Left forelimb (tissue), 1 donor: ENCODE measurements around the gene RUNX1.

Source experiments
- DNase-seq: peaks from one replicate; pipeline ENCODE4 v3.0.0-alpha.2; 2018; ENCODE audit warnings: low spot score

RUNX1 gene

DNA sequence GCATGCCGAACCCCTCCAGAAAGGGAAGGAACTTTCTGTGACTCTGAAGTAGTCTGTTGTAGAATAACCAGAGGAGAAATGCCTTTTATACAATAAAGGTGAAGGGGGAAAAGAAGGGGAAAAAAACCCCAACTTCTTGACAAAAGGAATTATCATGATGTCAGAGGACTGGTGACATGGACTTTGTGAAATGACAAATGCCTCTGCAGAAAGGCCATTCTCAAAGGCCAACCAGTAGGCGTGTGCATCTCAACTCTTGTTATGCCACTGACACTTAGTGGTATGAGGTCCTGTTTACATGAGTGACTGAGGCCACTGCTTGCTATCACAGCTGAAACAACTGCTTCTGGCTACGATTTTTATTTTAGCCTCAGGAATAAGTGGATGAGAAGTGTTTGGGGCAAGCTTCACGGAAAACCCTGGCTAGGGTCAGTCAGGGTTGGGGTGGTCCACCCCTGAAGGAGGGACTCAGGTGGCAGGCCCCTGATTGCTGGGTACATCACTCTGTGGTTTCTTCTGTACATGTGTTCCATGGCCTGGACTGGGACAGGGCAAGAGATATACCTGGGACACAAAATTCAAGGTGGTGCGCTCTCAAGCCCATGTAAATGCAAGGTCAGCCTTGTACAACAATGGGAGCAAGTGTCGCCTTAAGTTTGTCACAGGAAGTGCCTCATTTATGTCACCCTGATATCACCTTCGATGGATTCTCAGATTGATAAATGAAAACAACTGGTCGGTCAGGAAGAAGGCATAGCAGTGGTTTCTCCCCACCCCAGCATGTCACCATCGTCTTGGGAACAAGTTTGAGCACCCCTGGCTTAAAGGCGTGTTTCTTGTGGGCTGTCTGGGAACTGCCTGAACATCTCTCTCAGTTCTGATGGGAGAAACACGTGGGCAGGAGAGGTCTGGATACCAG lies 12.4 kb downstream of the RUNX1 start:
- DNase-seq, result no peak

DNA sequence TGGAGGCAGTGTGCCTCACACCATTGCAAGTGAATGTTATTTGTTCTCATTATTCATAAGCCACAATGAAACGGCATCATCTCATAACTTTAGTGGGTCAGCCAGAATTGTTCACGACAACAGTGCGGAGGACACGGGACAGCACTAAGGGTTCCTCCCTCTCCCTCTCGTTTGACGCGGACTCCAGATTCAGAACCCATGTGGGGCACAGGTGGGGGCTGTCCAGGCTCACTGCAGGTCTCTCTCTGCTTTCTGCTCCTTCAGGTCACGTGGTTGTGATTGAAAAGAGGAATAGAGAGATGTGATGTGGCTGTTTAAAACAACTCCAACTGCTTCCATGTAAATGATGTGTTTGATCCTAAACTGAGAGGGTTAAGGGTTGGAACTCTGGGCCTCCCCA lies 13.5 kb downstream of the RUNX1 start:
- DNase-seq, result no peak

- no peak for DNase-seq
Observed at GRCh38 chr21:35035116-35035515, 14.0 kb downstream of the RUNX1 start.

GRCh38 chr21:35034203-35034926 lies 14.7 kb downstream of the RUNX1 start:
- DNase-seq, result no peak

DNA sequence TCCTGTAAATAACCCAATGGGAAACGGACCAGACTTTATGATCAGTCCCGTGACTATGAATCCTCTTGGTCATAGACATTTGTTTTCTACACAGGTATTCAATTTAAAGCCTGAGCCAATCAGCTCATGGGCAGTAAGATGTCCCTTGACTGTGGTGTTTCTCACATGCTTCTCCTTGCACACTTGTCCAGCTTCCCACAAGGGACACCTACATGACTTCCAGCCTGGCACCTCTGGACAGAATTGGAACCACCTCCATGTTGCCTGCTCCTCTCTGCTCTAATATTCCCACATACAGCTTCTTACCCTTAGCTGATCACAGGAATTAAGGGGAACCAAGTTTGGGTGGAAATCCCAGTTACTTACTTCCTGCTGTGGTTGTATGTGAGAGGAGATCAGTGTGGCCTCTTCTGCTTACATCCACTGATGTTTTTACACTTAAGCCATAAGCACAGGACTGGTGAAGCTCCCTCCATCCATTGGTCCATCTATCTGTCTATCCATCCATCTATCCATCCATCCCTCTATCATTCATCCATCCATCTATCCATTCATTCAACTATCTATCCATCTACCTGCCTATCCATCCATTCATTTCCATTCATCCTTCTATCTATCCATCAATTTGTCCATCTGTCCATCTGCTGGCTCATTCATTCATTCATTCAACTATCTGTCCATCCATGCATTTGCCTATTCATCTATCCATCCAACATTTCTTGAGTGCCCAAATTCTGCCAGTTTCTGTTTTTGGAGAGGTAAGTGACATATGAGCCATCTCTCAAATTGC lies 16.4 kb downstream of the RUNX1 start:
- DNase-seq, result no peak

DNA sequence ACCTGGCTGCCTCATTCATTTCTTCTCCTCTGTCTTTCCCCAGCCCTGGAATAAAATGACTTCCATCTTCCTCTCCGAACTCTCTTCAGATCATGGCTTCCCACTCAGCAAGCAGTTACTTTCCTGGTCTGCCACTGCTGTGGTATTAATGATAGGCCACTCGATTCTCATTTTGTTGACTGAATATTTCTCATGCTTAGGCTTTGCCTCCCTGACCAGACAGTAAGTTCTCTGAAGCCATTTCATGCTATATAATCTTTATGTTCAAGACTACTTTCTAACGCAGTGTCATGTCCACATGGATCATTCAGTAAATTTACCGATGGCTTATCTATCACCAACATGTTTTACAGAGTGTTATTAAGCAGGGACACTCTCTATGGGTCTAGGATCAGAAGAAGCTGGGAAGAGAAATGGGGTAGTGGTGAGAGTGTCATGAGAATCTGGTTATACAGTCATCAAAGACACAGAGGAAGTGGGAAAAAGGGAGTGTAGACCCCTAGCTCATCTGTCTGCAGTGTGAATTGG lies 20.6 kb downstream of the RUNX1 start:
- DNase-seq, result no peak

- DNase-seq, result no peak
Observed at GRCh38 chr21:35027563-35028450, 21.3 kb downstream of the RUNX1 start.

DNA sequence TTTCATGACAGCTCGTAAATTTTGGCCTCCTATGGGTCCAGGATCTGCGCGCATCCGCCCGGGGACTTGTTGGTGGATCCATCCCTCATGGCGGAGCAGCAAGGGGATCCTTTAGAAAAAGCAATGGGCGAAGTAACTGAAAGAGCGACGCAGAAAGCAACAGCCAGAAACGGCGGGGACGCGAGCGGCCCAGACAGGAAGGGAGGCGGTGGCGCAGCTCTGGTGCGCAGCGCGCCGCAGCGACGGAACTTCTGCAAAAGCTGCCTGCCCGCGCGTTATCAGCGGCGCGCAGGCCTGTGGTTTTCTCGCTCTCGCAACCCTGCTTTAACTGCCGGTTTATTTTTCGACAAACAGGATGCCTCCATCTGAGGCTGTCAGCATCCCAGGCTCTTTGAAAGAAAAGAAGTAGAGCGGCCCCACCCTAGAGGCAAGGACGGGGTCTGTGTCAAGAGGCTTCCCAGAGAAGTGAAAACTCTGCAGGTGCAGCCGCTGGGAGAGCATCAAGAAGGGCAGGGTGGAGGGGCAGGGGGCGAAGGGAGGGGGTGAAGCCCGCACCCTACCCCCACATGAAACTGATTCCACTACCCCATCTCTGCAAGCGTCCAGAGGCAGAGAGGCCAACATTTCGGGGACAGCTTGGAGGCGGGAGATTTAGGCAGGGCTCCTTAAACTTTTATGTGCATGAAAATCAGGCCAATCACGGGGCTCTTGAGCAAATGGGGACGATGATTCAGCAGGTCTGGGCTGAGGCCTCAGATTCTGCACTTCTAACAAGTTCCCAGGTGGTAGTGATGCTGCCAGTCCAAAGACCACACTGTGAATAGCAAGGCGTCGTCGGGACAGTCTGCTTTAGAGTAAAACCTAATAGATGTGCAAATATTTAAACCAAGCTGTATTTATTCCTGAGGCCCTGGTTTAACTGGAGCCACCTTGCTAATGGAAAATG lies 22.2 kb downstream of the RUNX1 start:
- DNase-seq, result peak; percentile 68

- DNase-seq, result no peak
Observed at GRCh38 chr21:35026153-35026500, 23.0 kb downstream of the RUNX1 start.

DNA sequence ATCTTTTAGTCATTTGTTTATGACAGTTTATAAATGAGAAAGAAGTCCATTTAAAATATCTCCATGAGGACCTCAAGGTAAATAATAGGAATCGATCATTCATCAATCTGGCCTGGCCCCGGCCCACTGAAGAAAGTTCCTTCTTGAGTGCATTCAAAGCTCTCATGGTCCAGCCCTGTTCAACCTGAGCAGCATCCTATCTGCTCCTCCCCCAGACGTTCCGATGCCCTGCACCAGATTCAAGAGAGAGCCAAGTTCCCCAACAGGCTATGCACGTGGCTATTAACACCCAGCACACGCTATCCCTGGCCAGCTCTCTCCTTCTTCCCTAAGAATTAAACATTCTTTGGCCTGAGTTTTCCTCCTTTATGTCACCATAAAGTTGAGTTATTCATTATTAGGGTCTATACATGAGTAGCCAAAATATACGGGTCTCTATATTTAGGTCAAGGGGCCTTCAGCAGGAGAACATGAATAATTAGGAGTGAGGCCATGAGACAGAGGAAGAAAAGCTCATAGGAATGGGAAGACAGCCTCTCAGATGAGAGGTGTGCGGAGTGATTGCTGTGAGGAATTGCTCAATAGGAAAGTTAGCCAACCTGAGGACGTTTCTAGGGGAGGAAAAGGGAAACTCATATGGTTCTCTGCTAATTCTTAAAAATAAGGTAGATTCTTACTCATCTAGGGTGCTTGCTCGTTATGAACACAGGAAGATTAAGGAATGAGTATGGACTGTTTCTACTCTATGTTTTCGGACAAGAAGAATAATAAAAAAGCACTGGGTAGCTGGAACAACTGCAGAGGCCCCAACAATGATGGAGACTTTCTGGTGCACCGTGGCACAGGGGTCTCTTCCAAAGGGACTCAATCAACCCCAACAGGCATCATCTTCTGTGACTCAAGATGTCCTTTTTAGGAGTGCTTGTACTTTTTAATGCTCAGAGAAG lies 23.6 kb downstream of the RUNX1 start:
- DNase-seq, result no peak

GRCh38 chr21:35024513-35024912 lies 24.6 kb downstream of the RUNX1 start:
- DNase-seq, result no peak

DNA sequence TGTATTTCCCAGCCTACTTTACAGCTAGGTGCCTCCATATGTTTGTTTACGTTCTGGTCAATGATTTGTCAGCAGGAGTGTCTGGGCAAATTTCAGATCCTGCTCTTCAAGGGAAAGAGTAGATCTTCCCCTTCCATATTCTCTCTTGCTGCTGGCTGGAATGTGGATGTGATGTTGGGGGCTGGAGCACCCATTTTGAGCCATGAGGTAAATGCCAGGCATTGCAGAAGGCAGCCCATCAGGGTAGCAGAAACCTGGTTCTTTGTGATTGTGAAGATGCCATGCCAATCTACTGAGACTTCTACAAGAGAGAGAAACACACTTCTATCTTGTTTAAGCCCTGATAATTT lies 25.1 kb downstream of the RUNX1 start:
- DNase-seq, result no peak

- DNase-seq, result peak; percentile 17
Observed at GRCh38 chr21:35023396-35024070, 25.6 kb downstream of the RUNX1 start.

DNA sequence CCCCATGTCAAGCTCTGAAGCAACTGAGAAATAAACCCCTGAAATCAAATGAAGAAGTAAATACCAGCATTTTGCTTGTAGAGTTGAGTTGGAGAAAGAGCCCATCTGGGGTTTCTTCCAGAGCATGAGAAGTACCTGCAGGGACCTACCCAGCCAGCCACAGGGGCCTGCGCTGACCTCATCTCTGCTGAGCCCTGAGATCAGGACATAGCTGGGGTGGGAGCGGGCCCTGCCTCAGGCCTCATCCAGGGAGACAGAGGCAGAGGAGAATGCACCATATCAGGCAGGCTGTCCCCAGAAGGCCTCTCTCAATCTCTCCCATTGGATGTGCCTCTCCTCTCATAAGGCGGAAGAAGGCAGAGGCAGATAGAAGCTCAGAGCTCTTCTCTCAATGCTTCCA lies 27.6 kb downstream of the RUNX1 start:
- peak; percentile 2 for DNase-seq

GRCh38 chr21:35020902-35021301 lies 28.2 kb downstream of the RUNX1 start:
- DNase-seq, result peak; percentile 3

- peak; percentile 12 for DNase-seq
Observed at GRCh38 chr21:35020436-35020835, 28.7 kb downstream of the RUNX1 start.

- no peak for DNase-seq
Observed at GRCh38 chr21:35019631-35020032, 29.5 kb downstream of the RUNX1 start.

DNA sequence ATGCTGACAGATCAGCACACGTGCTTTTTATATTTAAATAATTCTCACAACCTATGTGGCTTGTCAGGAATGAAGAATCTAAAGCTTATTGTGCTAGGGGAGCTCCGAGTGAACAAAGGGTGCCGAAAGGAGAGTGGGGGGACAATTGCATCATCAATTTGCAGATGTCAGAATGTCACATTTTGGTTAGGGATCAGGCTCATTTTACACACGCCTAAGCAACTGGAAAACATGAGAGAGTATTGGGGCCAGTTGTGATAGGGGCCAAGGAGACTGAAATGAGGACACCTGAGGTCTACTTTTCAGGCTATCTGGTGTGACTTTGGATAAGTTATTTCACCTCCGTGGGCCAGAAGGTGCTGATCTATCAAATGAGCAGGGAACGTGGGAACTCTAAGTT lies 31.8 kb downstream of the RUNX1 start:
- DNase-seq, result no peak
